Kidney (tissue), 14 donors: ENCODE measurements around the gene PSMD1. TPM values are rescaled to one million over a fixed set of nuclear protein-coding genes. Genes with fewer than 3 reads are reported as not detected.
"Not testable (repeated sequence)": the region's sequence is repeated elsewhere in the genome, so short reads cannot be mapped to it uniquely, and the experiment has no call there.

ENCODE experiments used
- DNase-seq, 5 donors: peaks; one replicate each; pipeline ENCODE4 v3.0.0-alpha.2; 2013 to 2020
- FAIRE-seq: peaks from 2 replicates; lab custom pipeline; 2012; peaks lifted over from hg19 to GRCh38; lab: Jason Lieb, UNC
- H3K27ac ChIP-seq, 2 donors: one replicate each; pipeline ENCODE4 v1.7.0; 2013; ENCODE audit warnings: low read depth in 2 of 2, low read length in 2 of 2, inconsistent platforms in 1 of 2
- H3K27me3 ChIP-seq: one replicate; pipeline ENCODE4 v1.7.1; 2013; ENCODE audit warnings: low read length, inconsistent platforms; ENCODE audit not compliant: control insufficient read depth, insufficient read depth
- H3K36me3 ChIP-seq, 3 donors: one replicate each; pipeline versions ENCODE4 v1.7.0 to v1.7.1; 2013; ENCODE audit warnings: low read length in 3 of 3, control low read depth in 1 of 3, inconsistent platforms in 1 of 3; ENCODE audit not compliant: insufficient read depth in 3 of 3, control insufficient read depth in 2 of 3
- H3K4me1 ChIP-seq, 3 donors: one replicate each; pipeline versions ENCODE4 v1.7.0 to v1.7.1; 2013; ENCODE audit warnings: low read length in 3 of 3, inconsistent platforms in 1 of 3, low read depth in 1 of 3; ENCODE audit not compliant: control insufficient read depth in 2 of 3, insufficient read depth in 2 of 3
- H3K4me3 ChIP-seq, 3 donors: one replicate each; pipeline versions ENCODE4 v1.7.0 to v1.8.1; 2013; ENCODE audit warnings: low read length in 3 of 3, control low read depth in 1 of 3, inconsistent platforms in 1 of 3
- H3K9ac ChIP-seq, 3 donors: one replicate each; pipeline versions ENCODE4 v1.7.0 to v1.7.1; 2013; ENCODE audit warnings: low read length in 3 of 3, control low read depth in 1 of 3, inconsistent platforms in 1 of 3
- H3K9me3 ChIP-seq, 3 donors: one replicate each; pipeline versions ENCODE4 v1.7.0 to v1.7.1; 2013; ENCODE audit warnings: low read length in 3 of 3, control low read depth in 1 of 3, inconsistent platforms in 1 of 3; ENCODE audit not compliant: control insufficient read depth in 2 of 3, insufficient read depth in 1 of 3
- CTCF ChIP-seq: IDR thresholded peaks from 3 replicates; pipeline ENCODE4 v1.5.1; 2012; ENCODE audit warnings: mild to moderate bottlenecking, moderate library complexity, borderline replicate concordance; ENCODE audit not compliant: insufficient read depth; ENCODE audit errors: extremely low read depth
- intact Hi-C: fragments of 100-400 bp; cut with DNase I; formaldehyde crosslinking; loops from one replicate; pipeline ENCODE4 v1.11.1; 2022
- polyA plus RNA-seq: library from polyadenylated mRNA; stranded (reverse); fragments of 350-450 nt; fragmentation: Illumina TruSeq; extraction: RNeasy Lipid Tissue Mini Kit (QIAGEN cat#74804); gene quantifications from one replicate; pipeline ENCODE4 v1.2.3, GENCODE V29; 2014; ENCODE audit warnings: low read depth, low replicate concordance; ENCODE audit not compliant: insufficient read depth
- total RNA-seq: library from RNA; stranded (reverse); fragmentation: NEBNext Ultra II Directional; extraction: Animal tissue kit (Norgen Biotek cat#: 25700); gene quantifications from one replicate; pipeline ENCODE4 v1.2.1, GENCODE V29; 2021
- donor health status: control.
- donor health status: control.
- donor health status: control.
- donor health status: control.
- donor health status: control.
- donor health status: DM: yes; HTN: yes; CAD: no.
- donor health status: Normal renal cell carcinoma (clear cell type).

PSMD1 gene
- total and polyA plus RNA-seq, 2 donors from 2014 or later = 75.6 to 95.4 TPM

DNA sequence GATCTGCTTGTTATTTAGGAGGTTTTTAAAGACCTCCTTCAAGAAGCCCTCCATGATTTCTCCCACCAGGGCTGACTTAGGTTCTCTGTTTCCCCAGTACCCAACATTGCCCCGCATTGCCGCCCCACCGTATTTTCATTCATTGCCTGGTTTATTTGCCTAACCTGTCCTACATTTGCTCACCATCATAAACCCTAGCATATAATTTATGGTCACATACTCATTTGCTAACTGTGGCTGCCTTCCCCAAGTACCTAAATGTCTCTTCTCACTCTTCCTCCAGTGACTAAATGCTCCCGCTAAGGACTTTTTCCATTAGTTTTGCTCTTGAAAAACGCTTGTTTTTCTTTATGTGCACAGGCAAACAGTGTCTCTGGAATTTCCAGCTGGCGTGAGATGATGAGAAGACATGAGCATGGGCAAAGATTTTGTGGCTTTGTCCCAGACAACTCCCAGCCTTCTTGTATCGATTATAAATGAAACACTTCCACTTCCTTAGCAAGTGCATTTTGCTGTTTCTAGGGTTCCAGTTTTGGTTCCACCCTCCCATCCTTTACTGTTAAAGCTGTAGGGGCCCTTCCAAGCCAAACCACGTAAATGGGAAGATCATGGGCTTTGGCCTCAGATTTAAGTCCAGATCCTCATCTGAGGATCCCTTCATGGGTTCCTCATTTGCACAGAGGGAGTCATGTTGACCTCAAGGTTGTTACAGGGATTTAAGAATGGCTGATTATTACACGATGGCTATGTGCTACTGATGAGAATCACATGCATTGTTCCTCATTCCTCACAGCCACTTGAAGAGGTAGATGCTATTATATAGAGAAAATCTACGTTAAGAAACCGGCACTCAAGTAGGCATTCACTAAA lies 120.7 kb downstream of the PSMD1 start:
- no peak overlapping the region for H3K27ac ChIP-seq
- intact Hi-C loops = no loop called here
- no peaks in the 10 kb centered on the region for H3K27me3 ChIP-seq
- no peak overlapping the region for H3K9ac ChIP-seq
- DNase-seq (no peak), FAIRE-seq (no peak)
- H3K4me3 ChIP-seq = no peak overlapping the region
- H3K9me3 ChIP-seq = no peaks in the 10 kb centered on the region
- peaks cover 3 to 6% (median 3%) of the 10 kb centered on the region in 3 donors for H3K36me3 ChIP-seq
- peaks cover 0 to 2% (median 0%) of the 10 kb centered on the region in 3 donors for H3K4me1 ChIP-seq
- TF ChIP-seq CTCF = no peak

DNA sequence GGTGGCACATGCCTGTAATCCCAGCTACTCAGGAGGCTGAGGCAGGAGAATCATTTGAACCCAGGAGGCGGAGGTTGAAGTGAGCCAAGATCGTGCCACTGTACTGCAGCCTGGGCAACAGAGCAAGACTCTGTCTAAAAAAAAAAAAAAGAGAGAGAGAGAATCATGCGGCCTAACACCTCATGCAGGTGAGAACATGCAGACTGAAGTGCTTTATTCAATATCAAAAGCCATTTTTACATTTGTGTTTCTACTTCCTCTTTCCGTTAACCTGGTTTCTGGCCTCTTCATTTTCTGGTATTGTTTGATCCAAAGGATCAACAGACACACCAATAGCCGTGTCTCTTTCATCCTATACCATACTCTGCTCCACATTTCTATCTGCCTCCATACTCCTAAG lies 122.1 kb downstream of the PSMD1 start:
- intact Hi-C loops, H3K9me3 ChIP-seq, H3K27ac ChIP-seq, H3K36me3 ChIP-seq, H3K9ac ChIP-seq, H3K27me3 ChIP-seq, FAIRE-seq, H3K4me3 ChIP-seq, DNase-seq, H3K4me1 ChIP-seq: not testable (repeated sequence)

GRCh38 chr2:231181860-231182512 lies 125.3 kb downstream of the PSMD1 start:
- H3K9ac ChIP-seq = no peak overlapping the region
- peak in 1 of 5 donors; percentile 85 for DNase-seq

More at GRCh38 chr2:231181860-231182512, 125.3 kb downstream of the PSMD1 start:
- no peaks in the 10 kb centered on the region for H3K27me3 ChIP-seq
- intact Hi-C loops = no loop called here
- H3K9me3 ChIP-seq = no peaks in the 10 kb centered on the region
- peak overlapping the region in 1 of 2 donors; percentile 32 for H3K27ac ChIP-seq
- H3K4me3 ChIP-seq = no peak overlapping the region
- peaks cover 0 to 7% (median 0%) of the 10 kb centered on the region in 3 donors for H3K4me1 ChIP-seq
- FAIRE-seq = no peak
- TF ChIP-seq CTCF = no peak
- H3K36me3 ChIP-seq = no peaks in the 10 kb centered on the region
